Neural progenitor cell (in vitro differentiated cells): ENCODE results near the gene MEOX1.

Experiments used
- CTCF ChIP-seq: fragments of 200-600 bp; sonication (generic); IDR thresholded peaks from 2 replicates; pipeline ENCODE4 v1.5.1; 2017; ENCODE audit warnings: antibody characterized with exemption, mild to moderate bottlenecking
- EZH2 ChIP-seq: fragments of 200-600 bp; sonication (generic); IDR thresholded peaks from 2 replicates; pipeline ENCODE4 v1.6.1; 2017; ENCODE audit warnings: antibody characterized with exemption, mild to moderate bottlenecking, moderate library complexity
- EZH2phosphoT487 ChIP-seq: fragments of 200-600 bp; sonication (generic); IDR thresholded peaks from 2 replicates; pipeline ENCODE4 v1.6.1; 2017; ENCODE audit warnings: antibody characterized with exemption

- TF ChIP-seq CTCF: no peak
- TF ChIP-seq EZH2: no peak
- TF ChIP-seq EZH2phosphoT487: no peak
Observed at GRCh38 chr17:43663383-43663782, 1.7 kb upstream of the MEOX1 start.
